GDM1 (cell line): ENCODE measurements around the gene TOR4A.
"Not testable (repeated sequence)": the region's sequence is repeated elsewhere in the genome, so short reads cannot be mapped to it uniquely, and the experiment has no call there.

Experiments used
- DNase-seq: peaks from one replicate; lab custom pipeline; 2025; lab: John Stamatoyannopoulos, UW

TOR4A gene

GRCh38 chr9:137318602-137319001 is 41.1 kb downstream of the TOR4A start:
- no peak for DNase-seq

- DNase-seq, result no peak
These were observed 41.6 kb downstream of the TOR4A start for GRCh38 chr9:137319011-137319738.

- no peak for DNase-seq
These were observed 42.4 kb downstream of the TOR4A start for GRCh38 chr9:137319739-137320551.

- peak; percentile 82 for DNase-seq
These were observed 43.2 kb downstream of the TOR4A start for GRCh38 chr9:137320555-137321384.

- no peak for DNase-seq
These were observed 44.3 kb downstream of the TOR4A start for GRCh38 chr9:137321726-137322361.

GRCh38 chr9:137323531-137324331 is 46.2 kb downstream of the TOR4A start:
- DNase-seq, result no peak

- DNase-seq, result no peak
These were observed 47.6 kb downstream of the TOR4A start for GRCh38 chr9:137325124-137325523.

GRCh38 chr9:137325799-137326198 is 48.3 kb downstream of the TOR4A start:
- no peak for DNase-seq

GRCh38 chr9:137326445-137327065 is 49.0 kb downstream of the TOR4A start:
- DNase-seq, result no peak

GRCh38 chr9:137327641-137328550 is 50.4 kb downstream of the TOR4A start:
- not testable (repeated sequence) for DNase-seq

GRCh38 chr9:137329590-137329989 is 52.1 kb downstream of the TOR4A start:
- DNase-seq, result not testable (repeated sequence)

GRCh38 chr9:137330689-137331088 is 53.2 kb downstream of the TOR4A start:
- no peak for DNase-seq

- no peak for DNase-seq
These were observed 54.4 kb downstream of the TOR4A start for GRCh38 chr9:137331929-137332328.
